NOMO-1 treated with DMSO at 0.1 percent for 48 hours (cell line): Measurements from ENCODE around the gene GALR3.

Source experiments
- DNase-seq: peaks from one replicate; lab custom pipeline; 2025; ENCODE audit not compliant: unreplicated experiment; lab: John Stamatoyannopoulos, UW

Gene GALR3

GRCh38 chr22:37803195-37803638, 20.0 kb upstream of the GALR3 start:
- no peak for DNase-seq

GRCh38 chr22:37803639-37804351, 19.4 kb upstream of the GALR3 start:
- no peak for DNase-seq

GRCh38 chr22:37804352-37804880, 18.8 kb upstream of the GALR3 start:
- DNase-seq: no peak

GRCh38 chr22:37804881-37805809, 18.0 kb upstream of the GALR3 start:
- peak; percentile 60 for DNase-seq

DNA sequence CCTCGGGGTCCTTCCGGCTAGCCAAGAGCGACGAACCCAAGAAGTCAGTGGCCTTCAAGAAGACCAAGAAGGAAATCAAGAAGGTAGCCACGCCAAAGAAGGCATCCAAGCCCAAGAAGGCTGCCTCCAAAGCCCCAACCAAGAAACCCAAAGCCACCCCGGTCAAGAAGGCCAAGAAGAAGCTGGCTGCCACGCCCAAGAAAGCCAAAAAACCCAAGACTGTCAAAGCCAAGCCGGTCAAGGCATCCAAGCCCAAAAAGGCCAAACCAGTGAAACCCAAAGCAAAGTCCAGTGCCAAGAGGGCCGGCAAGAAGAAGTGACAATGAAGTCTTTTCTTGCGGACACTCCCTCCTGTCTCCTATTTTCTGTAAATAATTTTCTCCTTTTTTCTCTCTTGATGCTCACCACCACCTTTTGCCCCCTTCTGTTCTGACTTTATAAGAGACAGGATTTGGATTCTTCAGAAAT, 17.3 kb upstream of the GALR3 start:
- DNase-seq: no peak

DNA sequence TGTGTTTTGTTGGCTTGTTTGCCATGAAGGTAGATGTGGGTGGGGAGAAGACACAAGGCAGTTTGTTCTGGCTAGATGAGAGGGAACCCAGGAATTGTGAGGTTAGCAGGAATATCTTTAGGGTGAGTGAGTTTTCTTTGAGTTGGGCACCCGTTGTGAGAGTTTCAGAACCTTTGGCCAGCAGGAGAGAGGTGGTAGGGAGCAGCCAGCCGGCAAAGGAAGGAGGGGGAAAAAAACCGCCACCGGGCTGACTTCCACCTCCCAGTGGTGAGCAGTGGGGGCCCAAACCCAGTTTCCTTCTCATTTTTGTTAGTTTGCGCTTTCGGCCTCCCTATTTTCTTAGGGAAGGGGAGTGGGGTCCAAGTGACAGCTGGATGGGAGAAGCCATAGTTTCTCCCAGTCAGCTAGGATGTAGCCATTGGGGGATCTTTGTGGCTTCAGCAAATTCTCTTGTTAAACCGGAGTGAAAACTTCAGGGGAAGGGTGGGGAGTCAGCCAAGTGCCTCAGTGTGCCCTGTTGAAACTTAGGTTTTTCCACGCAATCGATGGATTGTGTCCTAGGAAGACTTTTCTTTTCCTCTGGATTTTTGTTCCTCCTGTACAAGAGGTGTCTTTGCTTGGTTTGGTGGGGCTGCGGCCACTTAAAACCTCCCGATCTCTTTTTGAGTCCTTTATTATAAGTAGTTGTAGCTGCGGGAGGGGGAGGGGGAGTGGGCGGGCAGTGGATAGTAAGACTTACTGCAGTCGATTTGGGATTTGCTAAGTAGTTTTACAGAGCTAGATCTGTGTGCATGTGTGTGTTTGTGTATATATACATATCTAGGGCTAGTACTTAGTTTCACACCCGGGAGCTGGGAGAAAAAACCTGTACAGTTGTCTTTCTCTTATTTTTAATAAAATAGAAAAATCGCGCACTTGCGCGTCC, 16.5 kb upstream of the GALR3 start:
- peak; percentile 9 for DNase-seq

- peak; percentile 94 for DNase-seq
Measured at GRCh38 chr22:37807410-37808293, 15.5 kb upstream of the GALR3 start, which contains the start of gene GCAT. TSS of gene GCAT (plus strand) at chr22:37807934. CDS start at chr22:37807968, 34 bp downstream.

DNA sequence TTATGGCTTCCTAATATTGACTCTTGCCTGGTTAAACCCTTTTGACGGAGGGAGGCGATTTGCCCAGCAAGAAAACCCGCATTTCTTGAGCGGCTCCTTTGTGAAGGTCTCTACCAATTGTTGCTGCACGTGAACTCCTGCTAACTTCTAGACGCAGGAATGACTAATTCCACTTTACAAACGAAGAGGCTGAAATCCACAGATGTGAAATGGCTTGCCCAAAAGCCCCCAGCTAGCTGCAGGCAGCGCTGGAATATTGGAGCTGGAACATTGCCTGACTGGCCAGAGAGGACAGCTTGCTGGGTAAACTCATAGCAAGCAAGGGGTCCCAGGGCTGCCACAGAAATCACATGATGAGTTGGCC, 14.9 kb upstream of the GALR3 start:
- DNase-seq: peak; percentile 10

- DNase-seq: no peak
Measured at GRCh38 chr22:37809672-37810333, 13.4 kb upstream of the GALR3 start.

GRCh38 chr22:37811867-37812266, 11.3 kb upstream of the GALR3 start:
- no peak for DNase-seq

GRCh38 chr22:37812869-37813678, 10.1 kb upstream of the GALR3 start:
- DNase-seq: no peak

DNA sequence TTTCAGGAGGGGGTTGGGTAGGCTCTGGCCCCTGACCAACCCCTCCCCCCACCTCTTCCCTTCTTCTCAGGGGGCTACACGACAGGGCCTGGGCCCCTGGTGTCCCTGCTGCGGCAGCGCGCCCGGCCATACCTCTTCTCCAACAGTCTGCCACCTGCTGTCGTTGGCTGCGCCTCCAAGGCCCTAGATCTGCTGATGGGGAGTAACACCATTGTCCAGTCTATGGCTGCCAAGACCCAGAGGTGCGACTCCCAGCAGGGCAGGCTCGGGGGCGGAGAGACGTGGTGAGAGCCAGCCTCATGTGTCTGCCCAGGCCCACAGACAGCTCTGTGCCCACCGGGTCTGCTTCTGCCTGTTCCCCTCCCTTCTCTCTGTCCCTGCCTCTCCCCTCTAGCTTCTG, 7.6 kb upstream of the GALR3 start:
- no peak for DNase-seq

GRCh38 chr22:37816543-37817180, 6.5 kb upstream of the GALR3 start:
- DNase-seq: no peak

DNA sequence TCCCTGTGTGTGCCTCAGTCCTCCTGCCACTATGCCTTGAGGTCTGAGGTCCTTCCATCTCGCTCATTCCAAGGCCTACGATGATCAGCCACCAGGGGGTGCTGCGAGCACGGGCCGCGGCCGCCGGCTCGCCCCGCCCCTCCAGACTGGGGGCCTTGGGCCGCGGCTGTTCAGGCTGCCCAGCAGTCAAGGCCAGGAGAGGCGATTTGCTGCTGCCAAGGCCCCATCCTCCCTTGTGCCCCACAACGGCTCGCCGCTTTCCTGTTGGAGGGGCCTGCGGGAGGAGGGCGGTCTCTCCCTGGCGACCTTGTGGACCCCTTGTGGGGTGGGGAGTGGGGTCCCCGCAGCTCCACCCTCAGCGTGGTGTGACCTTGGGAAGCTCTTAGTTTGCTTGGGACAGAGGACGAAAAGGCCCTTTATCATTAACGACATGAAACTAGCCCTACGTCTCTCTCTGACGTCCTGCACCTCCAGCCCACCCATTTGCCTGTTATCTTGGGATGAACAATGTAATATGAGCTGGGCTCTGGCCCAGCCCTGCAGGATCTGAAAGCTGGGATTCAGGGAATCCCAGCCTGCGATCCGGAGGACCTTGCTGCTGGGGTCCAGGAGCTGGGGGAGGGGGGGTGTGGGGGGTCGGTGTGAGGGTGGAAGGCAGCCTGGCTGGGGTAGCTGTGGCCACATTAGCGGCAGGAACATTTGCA, 5.3 kb upstream of the GALR3 start:
- DNase-seq: peak; percentile 62

- peak; percentile 29 for DNase-seq
Measured at GRCh38 chr22:37818409-37819104, 4.6 kb upstream of the GALR3 start.

GRCh38 chr22:37819105-37819433, 4.1 kb upstream of the GALR3 start:
- no peak for DNase-seq

DNA sequence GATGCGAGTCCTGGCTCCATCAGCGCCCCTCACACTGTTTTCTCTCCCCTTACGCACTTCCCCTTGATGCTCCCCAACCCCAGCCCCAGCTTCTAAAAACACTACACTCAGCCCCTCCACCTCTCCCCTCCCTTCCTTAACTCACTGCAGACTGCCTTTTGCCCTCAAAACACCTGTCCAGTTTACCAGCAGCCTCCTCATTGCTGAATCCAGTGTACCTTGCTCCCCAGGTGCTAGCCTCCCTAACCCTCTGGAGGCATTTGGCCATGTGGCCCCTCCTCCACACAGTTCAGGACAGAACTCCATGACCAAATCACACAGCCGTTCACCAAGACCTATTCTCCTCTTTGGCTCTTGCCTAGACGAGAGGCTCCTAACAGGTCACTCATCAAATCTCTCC, 2.8 kb upstream of the GALR3 start:
- no peak for DNase-seq
